Stimulated activated CD4-positive, alpha-beta T cell treated with anti-CD3 and anti-CD28 coated beads, Interleukin-15, amount 100 ng/mL, for 1 hour (primary cell): ENCODE results near the gene C7.
"Not testable (repeated sequence)": the region's sequence is repeated elsewhere in the genome, so short reads cannot be mapped to it uniquely, and the experiment has no call there.

ENCODE experiments used
- DNase-seq, 2 donors: peaks; one replicate each; pipeline ENCODE4 v3.0.0-alpha.2; 2020; ENCODE audit warnings: low read depth in 1 of 2, low spot score in 1 of 2

C7 gene

DNA sequence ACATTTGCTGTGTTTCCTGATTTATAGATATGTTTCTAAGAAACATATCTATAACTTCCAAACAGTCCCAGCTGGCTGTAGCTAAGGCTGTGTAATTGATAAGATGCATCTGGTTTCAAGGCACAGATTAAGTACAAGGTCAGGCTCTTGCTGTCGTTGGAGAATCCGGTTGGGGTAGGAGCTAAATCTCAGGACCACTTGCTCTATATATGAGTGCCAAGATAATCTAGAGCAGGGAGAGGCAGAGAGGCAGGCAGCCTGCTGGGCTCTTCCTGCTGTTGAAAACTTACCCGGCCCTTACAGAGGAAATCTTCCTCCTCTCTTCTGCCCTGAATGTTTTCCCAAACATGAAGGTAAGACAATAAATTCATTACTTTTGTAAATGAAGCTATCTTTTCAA, at the start of gene C7:
Gene C7, plus strand, starts transcription at position 234 of the 400 bp plus-strand sequence. Its CDS starts 114 bp downstream, at position 348.
- no peak for DNase-seq

DNA sequence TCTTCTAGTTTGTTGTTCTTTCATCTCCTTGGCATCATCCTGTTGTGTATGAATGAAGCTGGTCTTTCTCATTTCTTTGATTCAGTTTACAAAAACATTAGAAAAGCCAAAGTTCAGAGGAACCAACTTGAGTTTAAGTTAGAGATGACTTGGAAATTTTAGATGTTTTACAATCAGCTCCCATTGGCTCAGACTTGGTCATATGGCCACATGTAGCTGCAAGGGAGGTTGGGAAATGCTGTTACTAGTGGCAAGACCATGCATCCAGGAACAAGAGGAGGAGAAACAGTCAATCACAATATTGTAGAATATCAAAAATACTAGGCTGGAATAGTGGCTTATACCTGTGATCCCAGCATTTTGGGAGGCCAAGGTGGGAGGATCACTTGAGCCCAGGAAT, 48.6 kb upstream of the C7 start:
- no peak for DNase-seq

DNA sequence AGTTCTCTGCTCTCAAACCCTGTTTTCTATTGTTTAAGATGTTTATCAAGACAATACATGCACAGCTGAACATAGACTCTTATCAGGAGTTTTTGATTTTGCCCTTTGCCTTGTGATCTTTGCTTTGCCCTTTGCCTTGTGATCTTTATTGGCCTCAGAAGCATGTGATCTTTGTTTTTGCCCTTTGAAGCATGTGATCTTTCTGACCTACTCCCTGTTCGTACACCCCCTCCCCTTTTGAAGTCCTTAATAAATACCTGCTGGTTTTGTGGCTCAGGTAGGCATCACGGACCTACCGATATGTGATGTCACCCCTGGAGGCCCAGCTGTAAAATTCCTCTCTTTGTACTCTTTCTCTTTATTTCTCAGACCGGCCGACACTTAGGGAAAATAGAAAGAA, 44.3 kb upstream of the C7 start:
- DNase-seq, result not testable (repeated sequence)

DNA sequence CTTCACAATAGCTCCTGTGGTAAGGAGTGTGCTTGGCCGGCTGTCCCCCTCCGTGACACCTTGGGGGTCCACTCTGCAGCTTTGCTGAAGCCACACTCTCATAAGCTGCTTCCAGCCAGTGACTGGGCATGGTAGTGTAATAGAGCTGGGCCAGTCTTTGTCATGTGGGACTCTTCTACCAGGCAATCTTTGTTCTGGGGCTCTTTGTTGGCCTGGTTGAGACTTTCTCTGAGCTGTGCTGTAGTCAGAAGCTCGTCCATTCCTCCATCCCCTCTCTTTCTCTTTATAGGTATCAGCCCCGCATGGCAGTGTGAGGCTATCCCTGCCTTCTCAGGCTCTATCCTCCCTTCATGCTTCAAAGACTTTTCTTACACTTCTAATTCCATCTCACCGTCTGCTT, 42.5 kb upstream of the C7 start:
- DNase-seq, result no peak

DNA sequence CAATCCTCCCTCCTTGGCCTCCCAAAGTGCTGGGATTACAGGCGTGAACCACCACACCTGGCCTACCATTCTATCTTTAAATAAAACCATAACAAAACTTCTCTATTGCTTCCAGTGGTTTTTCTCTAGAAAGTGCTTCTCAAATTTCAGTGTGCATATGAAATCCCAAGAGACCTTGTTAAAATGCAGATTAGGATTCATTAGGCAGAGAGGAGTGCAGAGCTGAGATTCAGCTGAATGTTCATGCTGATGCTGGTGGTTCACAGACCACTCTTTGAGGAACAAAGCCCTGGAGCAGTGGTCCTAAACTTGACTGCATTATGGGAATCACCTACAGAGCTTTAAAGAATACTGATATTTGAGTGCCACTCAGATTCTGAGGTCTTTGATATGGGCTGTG, 39.9 kb upstream of the C7 start:
- no peak for DNase-seq

DNA sequence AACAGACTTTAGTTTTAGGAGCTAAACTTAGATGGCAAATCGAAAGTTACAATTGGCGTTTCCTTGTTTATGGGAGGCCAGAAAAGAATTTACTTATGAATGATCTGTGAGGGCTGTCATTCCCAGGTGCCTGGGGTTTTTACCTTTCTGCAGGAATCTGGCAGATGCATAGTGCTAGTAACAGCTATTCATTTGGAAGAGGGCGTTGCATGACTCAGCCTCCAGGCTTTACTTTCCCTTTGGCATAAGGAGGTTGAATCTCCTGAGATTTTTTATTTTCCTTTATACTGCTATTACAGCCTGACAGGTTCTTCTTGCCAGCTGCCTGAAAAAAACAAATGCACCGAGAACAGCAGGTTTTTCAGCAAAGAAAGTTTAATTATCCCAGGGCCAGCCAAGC, 38.1 kb upstream of the C7 start:
- DNase-seq, result no peak

DNA sequence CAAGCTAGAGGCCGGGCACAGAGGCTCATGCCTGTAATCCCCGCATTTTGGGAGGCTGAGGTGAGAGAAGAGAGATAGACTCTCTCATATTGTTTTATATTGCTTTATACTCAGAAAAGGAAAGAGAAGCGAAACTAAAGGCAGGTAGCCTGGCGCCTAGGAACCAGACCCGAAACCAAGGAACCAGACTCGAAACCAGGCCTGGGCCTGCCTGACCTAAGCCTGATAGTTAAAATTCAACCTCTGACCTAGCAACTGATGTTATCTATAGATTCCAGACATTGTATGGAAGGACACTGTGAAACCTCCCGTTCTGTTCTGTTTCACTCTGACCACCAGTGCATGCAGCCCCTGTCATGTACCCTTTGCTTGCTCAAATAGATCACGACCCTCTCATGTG, 37.0 kb upstream of the C7 start:
- not testable (repeated sequence) for DNase-seq

DNA sequence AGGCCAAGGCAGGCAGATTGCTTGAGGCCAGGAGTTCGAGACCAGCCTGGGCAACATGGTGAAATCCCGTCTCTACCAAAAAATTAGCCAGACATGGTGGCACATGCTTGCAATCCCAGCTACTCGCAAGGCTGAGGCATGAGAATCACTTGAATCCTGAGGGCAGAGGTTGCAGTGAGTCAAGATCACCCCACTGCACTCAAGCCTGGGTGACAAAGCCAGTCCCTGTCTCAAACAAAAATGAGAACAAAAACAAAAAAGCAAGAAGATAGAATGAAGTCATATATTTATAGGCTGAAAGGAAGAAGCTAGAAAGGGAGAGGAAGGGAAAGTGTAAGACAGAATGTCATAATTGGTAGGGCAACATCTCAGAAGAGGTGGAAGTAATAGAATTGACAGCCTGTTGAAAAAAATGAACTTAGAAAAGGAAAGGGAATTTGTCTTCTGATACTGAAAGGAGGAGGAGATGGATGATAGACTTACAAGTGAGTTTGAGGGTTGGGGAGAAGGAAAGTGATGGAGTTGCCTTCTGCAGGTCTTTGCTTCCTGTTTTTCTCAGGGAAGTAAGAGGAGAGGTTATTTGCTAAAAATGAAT, 35.9 kb upstream of the C7 start:
- DNase-seq, result no peak

DNA sequence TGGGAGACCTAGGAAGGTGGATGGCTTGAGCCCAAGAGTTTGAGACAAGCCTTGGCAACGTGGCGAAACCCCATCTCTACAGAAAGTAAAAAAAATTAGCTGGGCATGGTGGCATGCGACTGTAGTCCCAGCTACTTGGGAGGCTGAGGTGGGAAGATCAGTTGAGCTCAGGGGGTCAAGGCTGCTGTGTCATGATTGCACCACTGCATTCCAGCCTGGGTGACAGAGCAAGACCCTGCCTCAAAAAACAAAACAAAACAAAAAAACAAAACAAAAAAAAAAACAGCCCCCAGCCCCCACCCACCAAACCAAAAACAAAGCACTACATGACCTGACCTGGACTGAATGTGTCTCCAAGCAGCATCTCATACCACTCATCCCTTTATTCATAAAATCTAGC, 33.3 kb upstream of the C7 start:
- DNase-seq, result no peak

DNA sequence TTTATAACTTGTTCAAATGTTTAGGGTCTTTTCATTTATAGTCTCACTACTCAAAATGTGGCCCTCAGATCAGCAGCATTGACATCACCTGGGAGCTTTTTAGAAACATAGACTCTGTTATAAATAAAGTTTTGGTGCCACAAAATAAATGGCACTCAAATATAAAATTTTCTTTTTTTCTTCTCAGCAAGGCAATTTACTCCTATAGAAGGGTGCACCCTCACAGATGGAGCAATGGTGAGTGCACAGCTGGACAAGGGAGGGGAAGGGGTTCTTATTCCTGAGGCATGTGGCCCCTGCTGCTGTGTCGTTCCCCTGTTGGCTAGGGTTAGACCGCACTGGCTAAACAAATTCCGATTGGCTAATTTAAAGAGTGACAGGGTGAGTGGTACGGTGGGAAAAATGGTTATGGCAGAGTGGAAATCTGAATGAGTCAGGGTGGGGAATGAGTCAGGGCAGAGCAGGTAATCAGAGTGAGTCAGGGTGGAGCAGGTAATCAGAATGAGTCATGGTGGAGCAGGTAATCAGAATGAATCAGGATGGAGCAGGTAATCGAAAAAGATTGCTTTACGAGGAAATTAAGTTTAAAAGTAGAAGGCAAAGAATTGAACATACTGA, 31.8 kb upstream of the C7 start:
- no peak for DNase-seq

DNA sequence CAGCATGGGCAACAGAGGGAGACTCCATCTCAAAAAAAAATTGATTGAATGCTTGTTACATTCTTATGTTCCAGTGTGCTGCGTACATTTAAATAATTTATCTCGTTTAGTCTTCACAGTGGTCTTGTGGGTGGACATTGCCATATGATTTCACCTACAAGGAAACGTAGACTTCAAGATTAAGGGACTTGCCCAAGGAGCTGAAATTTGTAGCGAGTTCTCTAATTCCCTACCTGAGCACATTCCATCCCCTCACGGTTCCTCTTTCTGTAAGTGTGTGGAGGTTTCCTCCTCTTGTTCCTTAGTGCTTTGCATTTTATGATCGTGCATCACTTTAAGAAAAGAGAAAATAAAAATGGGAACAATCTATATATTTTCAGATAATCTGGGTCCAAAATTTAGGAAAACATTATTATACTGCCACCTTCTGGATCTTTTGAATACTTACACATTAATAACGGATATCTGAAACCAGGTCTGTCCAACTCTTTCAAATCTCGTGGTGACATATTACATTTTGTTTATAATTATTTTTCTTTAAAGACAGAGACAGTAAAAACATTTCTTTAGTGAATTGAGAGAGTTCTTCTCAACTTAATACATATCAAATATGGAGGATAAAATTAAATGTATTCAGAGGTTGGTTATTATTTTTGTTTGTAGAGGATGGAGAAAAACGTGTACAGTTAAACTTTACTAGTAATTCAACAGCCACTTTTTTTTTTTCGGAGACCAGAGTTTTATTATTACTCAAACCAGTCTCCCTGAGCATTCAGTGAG, 29.9 kb upstream of the C7 start:
- DNase-seq, result no peak

DNA sequence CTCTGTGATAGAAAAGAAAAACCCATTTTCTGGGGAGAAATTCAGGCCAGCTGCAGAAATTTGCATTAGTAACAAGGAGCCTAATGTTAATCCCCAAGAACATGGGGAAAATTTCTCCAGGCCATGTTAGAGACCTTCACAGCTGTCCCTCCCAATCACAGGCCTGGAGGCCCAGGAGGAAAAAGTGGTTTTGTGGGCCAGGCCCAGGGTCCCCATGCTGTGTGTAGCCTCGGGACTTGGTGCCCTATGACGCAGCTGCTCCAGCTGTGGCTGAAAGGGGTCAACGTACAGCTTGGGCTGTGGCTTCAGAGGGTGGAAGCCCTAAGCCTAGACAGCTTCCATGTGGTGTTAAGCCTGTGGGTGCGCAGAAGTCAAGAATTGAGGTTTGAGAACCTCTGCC, 27.0 kb upstream of the C7 start:
- no peak for DNase-seq

DNA sequence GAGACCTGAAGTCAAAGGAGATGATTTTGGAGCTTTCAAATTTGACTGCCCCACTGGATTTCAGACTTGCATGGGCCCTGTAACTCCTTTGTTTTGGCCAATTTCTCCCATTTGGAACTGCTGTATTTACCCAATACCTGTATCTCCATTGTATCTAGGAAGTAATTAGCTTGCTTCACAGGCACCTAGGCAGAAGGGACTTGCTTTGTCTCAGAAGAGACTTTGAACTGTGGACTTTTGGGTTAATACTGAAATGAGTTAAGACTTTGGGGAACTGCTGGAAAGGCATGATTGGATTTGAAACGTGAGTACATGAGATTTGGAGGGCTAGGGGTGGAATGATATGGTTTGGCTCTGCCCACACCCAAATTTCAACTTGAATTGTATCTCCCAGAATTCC, 26.2 kb upstream of the C7 start:
- DNase-seq, result not testable (repeated sequence)

DNA sequence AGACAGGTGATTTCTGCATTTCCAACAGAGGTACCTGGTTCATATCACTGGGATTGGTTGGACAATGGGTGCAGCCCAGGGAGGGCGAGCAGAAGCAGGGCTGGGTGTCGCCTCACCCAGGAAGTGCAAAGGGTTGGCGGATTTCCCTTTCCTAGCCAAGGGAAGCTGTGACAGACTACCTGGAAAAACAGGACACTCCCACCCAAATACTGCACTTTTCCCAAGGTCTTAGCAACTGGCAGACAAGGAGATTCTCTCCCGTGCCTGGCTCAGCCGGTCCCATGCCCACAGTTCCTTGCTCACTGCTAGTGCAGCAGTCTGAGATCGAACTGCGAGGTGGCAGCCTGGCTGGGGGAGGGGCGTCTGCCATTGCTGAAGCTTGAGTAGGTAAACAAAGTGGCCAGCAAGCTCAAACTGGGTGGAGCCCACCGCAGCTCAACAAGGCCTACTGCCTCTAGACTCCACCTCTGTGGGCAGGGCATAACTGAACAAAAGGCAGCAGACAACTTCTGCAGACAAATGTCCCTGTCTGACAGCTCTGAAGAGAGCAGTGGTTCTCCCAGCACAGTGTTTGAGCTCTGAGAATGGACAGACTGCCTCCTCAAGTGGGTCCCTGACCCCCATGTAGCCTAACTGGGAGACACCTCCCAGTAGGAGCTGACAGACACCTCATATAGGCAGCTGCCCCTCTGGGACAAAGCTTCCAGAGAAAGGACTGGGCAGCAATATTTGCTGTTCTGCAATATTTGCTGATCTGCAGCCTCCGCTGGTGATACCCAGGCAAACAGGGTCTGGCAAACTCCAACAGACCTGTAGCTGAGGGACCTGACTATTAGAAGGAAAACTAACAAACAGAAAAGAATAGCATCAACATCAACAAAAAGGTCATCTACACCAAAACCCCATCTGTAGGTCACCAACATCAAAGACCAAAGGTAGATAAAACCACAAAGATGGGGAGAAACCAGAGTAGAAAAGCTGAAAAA, 13.6 kb upstream of the C7 start:
- not testable (repeated sequence) for DNase-seq

DNA sequence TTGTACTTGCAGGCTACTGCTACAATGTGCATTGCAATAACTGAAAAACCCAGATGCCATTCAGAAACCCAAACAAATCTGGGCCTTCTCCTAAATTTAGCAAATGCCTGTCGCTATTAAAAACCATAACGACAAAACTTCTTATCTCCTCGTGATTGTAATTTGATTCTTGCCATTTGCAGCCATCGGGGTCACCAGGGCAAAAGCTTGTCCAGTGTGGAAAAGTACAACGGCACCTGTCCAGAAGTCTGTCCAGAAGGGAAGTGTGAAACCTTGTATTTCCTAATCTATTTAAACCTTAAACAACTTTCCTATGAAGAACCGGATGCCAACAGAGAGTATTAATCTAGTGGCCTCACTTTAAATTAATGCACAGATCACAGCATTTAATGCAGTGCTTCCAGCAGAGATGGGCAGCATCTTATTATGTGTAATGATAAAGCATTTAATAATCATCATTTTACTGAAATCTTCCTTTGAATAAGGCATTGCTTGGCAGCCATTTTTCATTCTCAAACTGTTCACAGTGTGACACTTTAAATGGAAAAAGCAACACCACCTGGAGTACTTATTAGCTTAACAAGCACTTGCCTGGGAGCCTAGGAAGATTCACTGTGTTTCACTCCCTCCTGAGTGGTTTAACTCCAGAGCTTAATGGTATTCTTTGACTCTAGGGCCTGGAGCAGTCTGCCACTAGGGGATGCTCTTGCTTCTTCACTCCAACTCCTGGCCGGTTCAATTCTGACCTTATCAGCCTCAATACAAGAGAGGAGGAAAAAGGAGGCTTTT, 4.9 kb upstream of the C7 start:
- no peak for DNase-seq

DNA sequence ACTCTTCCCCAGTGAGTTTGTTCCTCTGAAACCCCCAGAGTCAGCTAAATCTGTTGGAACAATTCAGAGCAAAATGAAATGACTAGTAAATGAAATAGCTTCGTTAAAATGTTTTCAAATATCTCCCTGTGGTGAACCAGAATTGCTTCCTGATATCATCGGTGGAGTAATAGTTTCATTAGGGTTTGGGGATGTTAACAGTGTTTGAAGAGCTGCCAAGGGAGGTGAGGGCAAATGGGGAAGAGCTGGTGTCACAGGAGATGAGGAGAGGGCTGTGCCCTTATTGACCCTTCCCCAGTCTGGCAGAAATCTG, 4.3 kb upstream of the C7 start:
- no peak for DNase-seq

DNA sequence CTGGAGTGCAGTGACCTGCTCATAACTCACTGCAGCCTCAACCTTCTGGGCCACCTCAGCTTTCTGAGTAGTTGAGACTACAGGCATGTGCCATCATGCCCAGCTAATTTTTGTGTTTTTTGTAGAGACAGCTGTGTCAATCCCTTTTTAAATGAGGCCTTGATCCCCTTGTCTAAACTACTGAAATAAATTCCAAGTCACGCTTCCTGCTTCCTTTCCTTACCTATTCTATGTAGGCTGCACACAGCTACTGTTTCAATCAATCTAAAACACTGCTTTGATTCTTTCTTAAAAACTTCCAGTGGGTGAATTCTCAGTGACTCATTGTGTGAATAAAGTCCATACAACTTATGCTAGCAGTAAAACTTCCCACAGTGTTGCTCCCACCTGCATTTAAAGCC, 2.9 kb upstream of the C7 start:
- DNase-seq, result no peak

DNA sequence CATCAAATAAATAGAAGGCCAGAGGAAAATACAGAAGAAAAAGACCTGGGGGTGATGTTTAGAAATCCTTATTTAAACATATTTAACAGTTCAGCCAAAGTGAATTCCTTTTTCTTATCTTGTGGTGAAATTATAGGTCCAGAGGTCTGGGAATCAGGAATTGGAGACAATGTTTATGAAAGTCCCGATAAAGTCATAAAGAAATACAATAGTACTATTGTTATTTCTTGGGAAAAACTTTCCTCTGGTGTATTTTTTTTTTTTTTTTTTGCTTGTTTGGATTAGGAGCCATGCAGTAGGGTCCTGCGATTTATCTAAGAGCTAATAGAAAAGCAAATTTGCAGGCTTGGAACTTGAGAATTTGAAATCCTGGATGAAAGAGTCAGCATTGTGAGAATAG, 426 bp downstream of the C7 start:
- no peak for DNase-seq

DNA sequence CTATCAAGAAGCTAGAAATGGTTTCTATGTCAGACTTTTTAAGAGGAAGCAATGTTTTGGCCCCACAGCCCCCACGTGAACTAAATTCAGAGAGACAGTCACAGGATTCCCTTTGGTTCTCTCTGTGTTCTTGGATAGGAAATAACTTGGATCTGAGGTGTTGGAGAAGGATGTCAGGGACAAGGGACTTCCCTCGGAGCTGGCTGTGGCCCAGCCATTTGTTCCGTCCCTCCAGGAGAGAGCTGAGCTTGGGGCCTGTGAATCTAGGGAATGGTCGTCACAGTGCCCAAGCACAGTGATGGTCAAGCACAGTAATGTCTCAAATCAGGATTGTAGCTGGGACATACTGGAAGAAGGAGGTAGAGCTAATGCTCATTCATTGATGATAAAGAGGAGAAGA, 2.0 kb downstream of the C7 start:
- no peak for DNase-seq

DNA sequence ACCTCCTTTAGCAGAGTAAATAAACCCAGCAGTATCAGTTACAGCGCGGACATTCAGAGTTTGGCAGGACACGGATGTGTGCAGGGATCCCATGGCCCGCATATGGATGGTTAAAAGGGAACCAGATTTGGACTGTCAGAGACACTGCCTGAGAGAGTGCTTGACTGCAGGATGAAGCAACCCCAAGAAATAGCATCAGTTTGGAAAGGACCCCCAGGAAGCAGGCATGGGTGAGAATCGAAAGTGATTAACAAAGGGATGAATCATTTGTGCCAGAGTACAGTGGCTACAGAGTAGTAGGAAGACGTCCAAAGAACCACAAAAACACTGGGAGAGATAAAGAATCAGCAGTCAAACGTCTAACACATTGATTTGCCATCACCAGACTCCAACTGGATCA, 5.5 kb downstream of the C7 start:
- DNase-seq, result no peak
